Measurements from ENCODE around the gene GPR142. TPM values are rescaled to one million over a fixed set of nuclear protein-coding genes. Genes with fewer than 3 reads are reported as not detected.

The GPR142 gene
- total RNA-seq, 1 donor from 2014 or later: not detected

GRCh38 chr17:74326506-74326905 is 40.8 kb upstream of the GPR142 start:
- no peak for DNase-seq (ENCODE audit: low spot score in 2 of 2, unreplicated experiment in 2 of 2)
- Mint-ChIP-seq H3K36me3 (no peaks in the 10 kb centered on the region), H3K9me3 (no peaks in the 10 kb centered on the region), H3K4me1 (peaks cover 2% of the 10 kb centered on the region), H3K27me3 (ENCODE audit: low read depth) (peaks cover 88% of the 10 kb centered on the region), H3K27ac (no peak overlapping the region), H3K4me3 (peak overlapping the region; percentile 15)
- TF ChIP-seq, protein P1, sequence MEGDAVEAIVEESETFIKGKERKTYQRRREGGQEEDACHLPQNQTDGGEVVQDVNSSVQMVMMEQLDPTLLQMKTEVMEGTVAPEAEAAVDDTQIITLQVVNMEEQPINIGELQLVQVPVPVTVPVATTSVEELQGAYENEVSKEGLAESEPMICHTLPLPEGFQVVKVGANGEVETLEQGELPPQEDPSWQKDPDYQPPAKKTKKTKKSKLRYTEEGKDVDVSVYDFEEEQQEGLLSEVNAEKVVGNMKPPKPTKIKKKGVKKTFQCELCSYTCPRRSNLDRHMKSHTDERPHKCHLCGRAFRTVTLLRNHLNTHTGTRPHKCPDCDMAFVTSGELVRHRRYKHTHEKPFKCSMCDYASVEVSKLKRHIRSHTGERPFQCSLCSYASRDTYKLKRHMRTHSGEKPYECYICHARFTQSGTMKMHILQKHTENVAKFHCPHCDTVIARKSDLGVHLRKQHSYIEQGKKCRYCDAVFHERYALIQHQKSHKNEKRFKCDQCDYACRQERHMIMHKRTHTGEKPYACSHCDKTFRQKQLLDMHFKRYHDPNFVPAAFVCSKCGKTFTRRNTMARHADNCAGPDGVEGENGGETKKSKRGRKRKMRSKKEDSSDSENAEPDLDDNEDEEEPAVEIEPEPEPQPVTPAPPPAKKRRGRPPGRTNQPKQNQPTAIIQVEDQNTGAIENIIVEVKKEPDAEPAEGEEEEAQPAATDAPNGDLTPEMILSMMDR (IDR thresholded peaks at IDR 0.05; ENCODE audit: unreplicated experiment): no peak

GRCh38 chr17:74328487-74328886 is 38.8 kb upstream of the GPR142 start:
- TF ChIP-seq, protein P1 (IDR thresholded peaks at IDR 0.05; ENCODE audit: unreplicated experiment): no peak
- Mint-ChIP-seq H3K27me3 (ENCODE audit: low read depth) (peaks cover 70% of the 10 kb centered on the region), H3K27ac (no peak overlapping the region), H3K4me1 (peaks cover 10% of the 10 kb centered on the region), H3K9me3 (no peaks in the 10 kb centered on the region), H3K4me3 (no peak overlapping the region), H3K36me3 (no peaks in the 10 kb centered on the region)
- DNase-seq (ENCODE audit: low spot score in 2 of 2, unreplicated experiment in 2 of 2): no peak

- TF ChIP-seq, protein P1 (IDR thresholded peaks at IDR 0.05; ENCODE audit: unreplicated experiment): no peak
- peaks cover 63% of the 10 kb centered on the region for H3K27me3 Mint-ChIP-seq (ENCODE audit: low read depth)
- H3K27ac Mint-ChIP-seq: no peak overlapping the region
- no peaks in the 10 kb centered on the region for H3K9me3 Mint-ChIP-seq
- peaks cover 10% of the 10 kb centered on the region for H3K4me1 Mint-ChIP-seq
- H3K4me3 Mint-ChIP-seq: no peak overlapping the region
- no peak for DNase-seq (ENCODE audit: low spot score in 2 of 2, unreplicated experiment in 2 of 2)
- no peaks in the 10 kb centered on the region for H3K36me3 Mint-ChIP-seq
Measured at GRCh38 chr17:74329378-74329777, 37.9 kb upstream of the GPR142 start.

DNA sequence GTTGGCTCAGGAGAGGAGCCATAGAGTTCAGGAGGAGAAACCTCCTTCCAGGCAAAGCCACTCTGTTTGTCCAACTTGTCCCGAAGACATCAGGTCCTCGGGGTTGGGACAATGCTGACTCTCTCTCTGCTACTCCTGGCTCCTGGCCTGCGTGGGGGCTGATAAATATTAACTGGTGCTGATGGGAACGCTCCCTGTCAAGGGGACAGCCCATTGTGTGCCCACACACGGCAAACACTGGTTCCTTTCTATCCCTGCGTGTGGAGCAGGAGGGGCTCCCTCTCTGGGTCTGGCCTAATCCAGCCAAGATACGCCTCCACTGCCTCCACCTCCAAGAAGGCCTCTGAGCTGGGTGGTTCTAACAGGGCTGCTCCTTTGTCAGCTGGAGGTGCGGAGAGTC is 36.9 kb upstream of the GPR142 start:
- Mint-ChIP-seq H3K27me3 (ENCODE audit: low read depth) (peaks cover 60% of the 10 kb centered on the region), H3K4me1 (peaks cover 8% of the 10 kb centered on the region), H3K9me3 (no peaks in the 10 kb centered on the region), H3K36me3 (no peaks in the 10 kb centered on the region), H3K4me3 (no peak overlapping the region), H3K27ac (no peak overlapping the region)
- TF ChIP-seq, protein P1 (IDR thresholded peaks at IDR 0.05; ENCODE audit: unreplicated experiment): no peak
- DNase-seq (ENCODE audit: low spot score in 2 of 2, unreplicated experiment in 2 of 2): no peak

GRCh38 chr17:74332017-74332650 is 35.2 kb upstream of the GPR142 start:
- no peak overlapping the region for H3K4me3 Mint-ChIP-seq
- DNase-seq (ENCODE audit: low spot score in 2 of 2, unreplicated experiment in 2 of 2): no peak
- no peak overlapping the region for H3K27ac Mint-ChIP-seq
- H3K9me3 Mint-ChIP-seq: no peaks in the 10 kb centered on the region
- TF ChIP-seq, protein P1 (IDR thresholded peaks at IDR 0.05; ENCODE audit: unreplicated experiment): no peak
- no peaks in the 10 kb centered on the region for H3K36me3 Mint-ChIP-seq
- H3K27me3 Mint-ChIP-seq (ENCODE audit: low read depth): peaks cover 54% of the 10 kb centered on the region
- peaks cover 8% of the 10 kb centered on the region for H3K4me1 Mint-ChIP-seq

Data from mesothelial cell of epicardium (in vitro differentiated cells).